Measurements from ENCODE around the gene MIPOL1. TPM values are rescaled to one million over a fixed set of nuclear protein-coding genes. Genes with fewer than 3 reads are reported as not detected.

Gene MIPOL1
- total and polyA plus RNA-seq, 2 of the 13 experiments (the other 11 are each of a cell fraction or from before 2014, with no cell fraction given), result 8.6 to 34.2 TPM

- TF ChIP-seq ZHX2 (IDR thresholded peaks at IDR 0.05; ENCODE audit: low read depth) (no peak), ZHX2 (CRISPR knock-in tag; IDR thresholded peaks at IDR 0.05; ENCODE audit: borderline replicate concordance) (0 out of 2 replicates have a peak, but pooled peaks have one; percentile 25), CAMTA2 (CRISPR knock-in tag; IDR thresholded peaks at IDR 0.05; ENCODE audit: borderline replicate concordance) (no peak), ZBTB21 (CRISPR knock-in tag; IDR thresholded peaks at IDR 0.05) (no peak), NFAT5 (CRISPR knock-in tag; IDR thresholded peaks at IDR 0.05) (no peak), IRF1 (CRISPR knock-in tag; IDR thresholded peaks at IDR 0.05; ENCODE audit: low read depth) (no peak), RXRB (CRISPR knock-in tag; IDR thresholded peaks at IDR 0.05; ENCODE audit: borderline replicate concordance) (peak; percentile 69), ZNF609 (CRISPR knock-in tag; IDR thresholded peaks at IDR 0.05; ENCODE audit: borderline replicate concordance) (no peak), NFRKB (IDR thresholded peaks at IDR 0.05) (no peak), SMC3 (IDR thresholded peaks at IDR 0.05; ENCODE audit: low read length) (no peak), NR2F2 (IDR thresholded peaks at IDR 0.05; ENCODE audit: borderline replicate concordance, low read depth) (peak; percentile 87; the same call in 1 of the 2 replicates), KAT2B (IDR thresholded peaks at IDR 0.05; ENCODE audit: borderline replicate concordance, low read depth, low read length) (0 out of 2 replicates have a peak, but pooled peaks have one; percentile 14), ONECUT2 (CRISPR knock-in tag; IDR thresholded peaks at IDR 0.05) (peak; percentile 76)
Observed at GRCh38 chr14:37252434-37252833, 54.7 kb downstream of the MIPOL1 start (continued).
